Large intestine (tissue), 3 donors: ENCODE measurements around the gene RFNG. TPM values are rescaled to one million over a fixed set of nuclear protein-coding genes. Genes with fewer than 3 reads are reported as not detected.

Experiments
- DNase-seq, 2 donors: peaks; one replicate each; pipeline versions ENCODE4 v3.0.0 to v3.0.0-alpha.2; 2013
- H3K27ac ChIP-seq: one replicate; pipeline ENCODE4 v1.5.1; 2013; ENCODE audit warnings: low read length
- H3K27me3 ChIP-seq: 2 replicates; pipeline ENCODE4 v1.6.1; 2013; ENCODE audit warnings: low read length; ENCODE audit not compliant: control insufficient read depth, insufficient read depth
- H3K36me3 ChIP-seq: 2 replicates; pipeline ENCODE4 v1.6.1; 2013; ENCODE audit warnings: low read length; ENCODE audit not compliant: control insufficient read depth, insufficient read depth
- H3K4me1 ChIP-seq: one replicate; pipeline ENCODE4 v1.6.1; 2013; ENCODE audit warnings: low read length; ENCODE audit not compliant: control insufficient read depth, insufficient read depth
- H3K4me3 ChIP-seq: one replicate; pipeline ENCODE4 v1.5.1; 2013; ENCODE audit warnings: low read length
- H3K9me3 ChIP-seq: one replicate; pipeline ENCODE4 v1.6.1; 2013; ENCODE audit warnings: mild to moderate bottlenecking, low read depth, low read length, moderate library complexity; ENCODE audit not compliant: control insufficient read depth
- WGBS: methylation state at CpG from one replicate; pipeline ENCODE4 v1.1.5; 2013; ENCODE audit warnings: low lambda C conversion rate; ENCODE audit not compliant: insufficient coverage; 5-methylcytosine and 5-hydroxymethylcytosine counted together
- polyA plus RNA-seq: library from polyadenylated mRNA; unstranded; fragments of 120-200 nt; gene quantifications from one replicate; pipeline ENCODE4 v1.2.1, GENCODE V29; 2013

Gene RFNG
- polyA plus RNA-seq, 1 donor = 42.1 TPM

DNA sequence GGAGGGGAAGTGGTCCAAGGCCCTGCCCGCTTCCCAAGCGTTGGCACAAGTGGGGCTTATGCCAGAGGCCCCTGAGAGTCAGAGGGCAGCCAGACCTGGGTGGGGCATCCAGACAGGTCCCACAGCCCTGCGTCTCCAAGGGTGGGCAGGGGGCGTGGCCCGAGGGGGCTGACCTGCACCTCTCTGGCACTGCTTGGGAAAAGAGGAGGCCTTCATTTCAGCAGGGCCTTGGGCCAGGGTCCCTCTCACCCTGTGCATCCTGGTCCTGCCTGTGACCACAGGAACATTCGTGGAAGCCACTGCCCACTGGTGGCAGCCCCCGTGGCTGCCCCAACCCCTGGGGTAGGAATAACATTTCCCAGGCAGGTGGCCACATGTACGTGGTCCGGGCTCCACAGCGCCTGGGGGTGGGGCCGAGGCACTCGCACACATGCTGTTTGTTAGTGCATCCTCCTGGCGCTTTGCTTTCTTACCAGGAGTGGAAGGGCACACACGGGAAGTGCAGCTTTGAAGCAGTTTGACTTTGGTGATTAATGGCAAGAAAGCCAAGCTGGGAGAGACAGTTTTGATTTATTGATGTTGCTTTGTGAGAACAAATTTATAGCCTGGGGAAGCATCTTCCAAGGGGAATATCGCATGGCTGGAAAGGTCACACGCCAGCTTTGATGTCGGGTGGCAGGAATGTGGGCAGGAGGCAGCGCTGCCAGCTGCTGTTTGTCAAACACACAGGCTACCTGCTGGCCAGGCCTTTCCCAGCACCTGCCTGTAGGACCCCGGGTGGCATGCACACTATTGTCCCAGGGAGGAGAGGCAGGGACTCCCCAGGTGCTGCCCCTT, 33.2 kb downstream of the RFNG start:
- H3K4me3 ChIP-seq = no peak overlapping the region
- no peak for DNase-seq
- H3K27ac ChIP-seq = no peak overlapping the region
- H3K4me1 ChIP-seq = peaks cover 15% of the 10 kb centered on the region
- H3K27me3 ChIP-seq = no peaks in the 10 kb centered on the region
- no CpG with 5 or more reads among the region's 19 CpGs for WGBS
- H3K9me3 ChIP-seq = no peaks in the 10 kb centered on the region
- H3K36me3 ChIP-seq = peaks cover 16% of the 10 kb centered on the region

- Histone ChIP-seq H3K4me1 (peaks cover 15% of the 10 kb centered on the region), H3K27ac (no peak overlapping the region), H3K9me3 (no peaks in the 10 kb centered on the region), H3K4me3 (no peak overlapping the region), H3K36me3 (peaks cover 16% of the 10 kb centered on the region), H3K27me3 (no peaks in the 10 kb centered on the region)
- no CpG with 5 or more reads among the region's 13 CpGs for WGBS
- no peak for DNase-seq
These were observed 33.9 kb downstream of the RFNG start for GRCh38 chr17:82017612-82018151.

DNA sequence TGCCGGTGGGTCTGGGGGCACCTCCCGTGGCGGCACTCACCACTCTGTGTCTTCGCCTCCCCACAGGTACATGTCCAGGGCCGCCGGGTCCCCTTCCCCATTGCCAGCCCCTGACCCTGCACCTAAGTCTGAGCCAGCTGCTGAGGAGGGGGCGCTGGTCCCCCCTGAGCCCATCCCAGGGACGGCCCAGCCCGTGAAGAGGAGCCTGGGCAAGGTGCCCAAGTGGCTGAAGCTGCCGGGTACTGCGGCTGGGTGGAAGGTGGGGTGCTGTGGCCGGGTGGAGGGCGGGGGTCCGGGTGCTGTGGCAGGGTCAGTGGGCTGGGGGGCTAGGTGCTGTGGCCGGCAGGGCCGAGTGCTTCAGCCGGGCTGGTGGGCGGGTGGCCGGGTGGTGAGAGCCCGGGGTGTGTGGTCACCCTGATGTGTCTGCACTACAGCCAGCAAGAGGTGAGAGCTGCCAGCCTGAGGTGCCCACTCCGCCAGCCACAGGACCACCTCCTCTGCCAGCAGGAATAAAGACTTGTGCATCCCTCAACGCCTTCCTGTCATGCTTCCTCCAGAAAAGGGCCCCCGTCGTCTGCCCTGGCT, 34.6 kb downstream of the RFNG start:
- no CpG with 5 or more reads among the region's 24 CpGs for WGBS
- no peaks in the 10 kb centered on the region for H3K9me3 ChIP-seq
- no peak for DNase-seq
- peaks cover 22% of the 10 kb centered on the region for H3K36me3 ChIP-seq
- H3K4me1 ChIP-seq = peaks cover 12% of the 10 kb centered on the region
- no peak overlapping the region for H3K4me3 ChIP-seq
- H3K27ac ChIP-seq = no peak overlapping the region
- no peaks in the 10 kb centered on the region for H3K27me3 ChIP-seq

DNA sequence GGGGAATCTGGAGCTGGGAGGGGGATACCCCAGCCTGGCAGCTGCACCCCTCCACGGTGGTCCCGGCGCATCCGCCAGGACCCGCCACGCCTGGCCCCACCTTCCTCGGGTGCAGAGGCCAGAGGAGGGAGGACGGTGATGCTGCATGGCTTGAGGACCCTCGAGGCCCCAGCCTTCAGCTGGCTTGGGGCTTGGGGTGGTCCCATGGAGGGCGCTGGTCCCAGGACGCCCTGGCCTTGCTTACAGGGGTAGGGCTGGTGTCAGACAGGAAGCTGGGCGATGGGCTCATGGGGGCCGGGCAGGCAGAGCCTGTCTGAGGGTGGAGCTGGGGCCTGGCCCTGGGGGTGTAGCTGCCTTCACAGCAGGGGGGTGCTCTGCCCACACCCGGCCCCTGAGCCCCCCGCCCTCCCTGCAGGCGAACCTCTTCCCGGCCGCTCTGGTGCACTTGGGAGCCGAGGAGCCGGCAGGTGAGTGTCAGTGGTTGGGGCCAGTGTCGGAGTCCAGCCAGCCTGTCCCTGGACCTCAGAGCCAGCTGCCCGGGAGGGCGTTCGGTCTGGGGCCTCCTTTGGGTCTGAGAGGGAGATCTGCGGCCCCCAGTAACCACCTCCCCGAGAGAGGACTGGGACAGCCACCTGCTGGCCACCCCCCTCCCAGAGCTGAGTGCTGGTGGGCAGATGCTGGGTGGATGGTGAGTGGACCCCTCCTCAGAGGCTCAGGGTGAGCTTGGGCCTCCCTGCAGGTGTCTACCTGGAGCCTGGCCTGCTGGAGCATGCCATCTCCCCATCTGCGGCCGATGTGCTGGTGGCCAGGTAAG, 35.3 kb downstream of the RFNG start:
- Histone ChIP-seq H3K4me1 (peaks cover 5% of the 10 kb centered on the region), H3K27ac (no peak overlapping the region), H3K36me3 (peaks cover 29% of the 10 kb centered on the region), H3K9me3 (no peaks in the 10 kb centered on the region), H3K27me3 (no peaks in the 10 kb centered on the region), H3K4me3 (no peak overlapping the region)
- WGBS = no CpG with 5 or more reads among the region's 28 CpGs
- no peak for DNase-seq

DNA sequence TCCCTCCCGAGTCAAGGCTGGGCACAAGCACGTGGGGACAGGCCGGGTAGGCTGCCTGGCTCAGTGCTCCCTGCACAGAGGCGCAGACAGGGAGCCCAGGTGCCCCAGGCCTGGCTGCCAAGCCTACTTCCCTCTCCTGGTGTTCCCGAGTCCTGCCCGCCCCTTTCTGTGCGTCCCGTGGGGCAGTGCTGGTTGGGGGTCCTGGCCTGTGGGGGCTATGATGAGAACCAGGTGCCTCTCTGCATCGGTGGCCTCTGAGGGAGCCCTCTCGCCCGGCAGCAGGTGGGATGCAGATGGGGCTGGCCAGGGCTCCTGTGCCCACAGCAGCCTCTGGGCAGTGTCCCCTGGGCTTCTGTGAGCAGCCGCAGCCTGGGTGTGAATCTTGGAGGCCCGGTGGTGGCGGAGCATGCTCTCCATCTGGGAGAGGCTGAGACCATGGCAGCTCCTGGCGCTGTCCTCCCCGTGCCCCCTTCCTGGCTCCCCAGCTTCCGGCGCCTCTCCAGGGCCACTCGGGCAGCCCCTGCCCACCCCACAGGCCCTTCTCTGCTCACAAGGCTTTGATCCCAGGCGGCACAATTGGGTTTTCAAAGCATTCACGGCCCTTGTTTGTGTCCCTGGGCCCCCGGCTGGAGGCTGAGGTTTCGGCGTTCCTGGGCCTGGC, 36.2 kb downstream of the RFNG start:
- Histone ChIP-seq H3K4me3 (no peak overlapping the region), H3K27me3 (no peaks in the 10 kb centered on the region), H3K4me1 (no peaks in the 10 kb centered on the region), H3K9me3 (no peaks in the 10 kb centered on the region), H3K27ac (no peak overlapping the region), H3K36me3 (peaks cover 33% of the 10 kb centered on the region)
- no peak for DNase-seq
- WGBS = no CpG with 5 or more reads among the region's 24 CpGs

- WGBS = 100% methylated on average over 2 of the region's 13 CpGs
- Histone ChIP-seq H3K27me3 (no peaks in the 10 kb centered on the region), H3K4me1 (no peaks in the 10 kb centered on the region), H3K4me3 (no peak overlapping the region), H3K27ac (no peak overlapping the region), H3K9me3 (no peaks in the 10 kb centered on the region), H3K36me3 (peaks cover 33% of the 10 kb centered on the region)
- no peak for DNase-seq
These were observed 36.7 kb downstream of the RFNG start for GRCh38 chr17:82014971-82015310.

DNA sequence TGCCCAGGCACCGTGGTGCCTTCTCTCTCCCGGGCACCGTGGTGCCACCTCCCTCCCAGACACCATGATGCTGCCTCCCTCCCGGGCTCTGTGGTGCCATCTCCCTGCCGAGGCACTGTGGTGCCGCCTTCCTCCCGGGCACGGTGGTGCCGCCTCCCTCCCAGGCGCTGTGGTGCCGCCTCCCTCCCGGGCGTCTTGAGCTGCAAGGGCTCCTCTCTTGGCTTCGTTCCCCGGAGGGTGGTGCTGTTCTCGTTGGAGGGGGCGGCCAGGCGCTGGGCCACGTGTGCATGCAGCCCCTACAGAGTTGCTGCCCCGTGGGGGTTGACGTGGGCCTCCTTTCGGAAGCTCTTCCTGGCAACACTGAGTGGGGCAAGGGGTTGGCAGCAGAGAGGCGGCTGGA, 37.2 kb downstream of the RFNG start:
- no peak for DNase-seq
- WGBS = no CpG with 5 or more reads among the region's 23 CpGs
- H3K9me3 ChIP-seq = no peaks in the 10 kb centered on the region
- no peak overlapping the region for H3K4me3 ChIP-seq
- H3K27ac ChIP-seq = no peak overlapping the region
- H3K4me1 ChIP-seq = no peaks in the 10 kb centered on the region
- H3K27me3 ChIP-seq = no peaks in the 10 kb centered on the region
- peaks cover 34% of the 10 kb centered on the region for H3K36me3 ChIP-seq

- no peaks in the 10 kb centered on the region for H3K9me3 ChIP-seq
- peaks cover 34% of the 10 kb centered on the region for H3K36me3 ChIP-seq
- no CpG with 5 or more reads among the region's 16 CpGs for WGBS
- H3K4me3 ChIP-seq = no peak overlapping the region
- DNase-seq = no peak
- no peak overlapping the region for H3K27ac ChIP-seq
- no peaks in the 10 kb centered on the region for H3K4me1 ChIP-seq
- no peaks in the 10 kb centered on the region for H3K27me3 ChIP-seq
These were observed 37.8 kb downstream of the RFNG start for GRCh38 chr17:82013772-82014321.

GRCh38 chr17:82013341-82013740, 38.3 kb downstream of the RFNG start:
- H3K27ac ChIP-seq = no peak overlapping the region
- peaks cover 30% of the 10 kb centered on the region for H3K36me3 ChIP-seq
- H3K4me1 ChIP-seq = no peaks in the 10 kb centered on the region
- DNase-seq = no peak
- H3K9me3 ChIP-seq = no peaks in the 10 kb centered on the region
- no peaks in the 10 kb centered on the region for H3K27me3 ChIP-seq
- WGBS = no CpG with 5 or more reads among the region's 22 CpGs
- no peak overlapping the region for H3K4me3 ChIP-seq
